NCI-H1930 (cell line): ENCODE results near the gene ETHE1.
A peak's percentile ranks its signal among the peaks of the same experiment; 100 is the strongest.

Experiments used
- DNase-seq, 2 experiments: peaks; one replicate each; lab custom pipeline; 2025; lab: John Stamatoyannopoulos, UW

The ETHE1 gene

GRCh38 chr19:43464134-43464775, 62.7 kb downstream of the ETHE1 start:
- DNase-seq = peak; percentile 45 to 50

- peak; percentile 94 to 95 for DNase-seq
Measured at GRCh38 chr19:43463381-43464133, 63.4 kb downstream of the ETHE1 start.

GRCh38 chr19:43462785-43463380, 64.1 kb downstream of the ETHE1 start:
- no peak for DNase-seq

- DNase-seq = no peak
Measured at GRCh38 chr19:43462383-43462782, 64.6 kb downstream of the ETHE1 start.

GRCh38 chr19:43461303-43461702, 65.7 kb downstream of the ETHE1 start:
- no peak for DNase-seq

GRCh38 chr19:43460362-43461016, 66.5 kb downstream of the ETHE1 start:
- DNase-seq = no peak

GRCh38 chr19:43457809-43458208, 69.2 kb downstream of the ETHE1 start:
- DNase-seq = no peak
